Posterior cingulate gyrus (tissue), 11 donors: Measurements from ENCODE around the gene MYG1.
A peak's percentile ranks its signal among the peaks of the same experiment; 100 is the strongest.
"Not testable (repeated sequence)": the region's sequence is repeated elsewhere in the genome, so short reads cannot be mapped to it uniquely, and the experiment has no call there.

Experiments
- DNase-seq, 10 donors: peaks; one replicate each; pipeline versions ENCODE4 v3.0.0 to v3.0.0-alpha.2; 2020 to 2021; ENCODE audit warnings: mixed read lengths in 3 of 10
- intact Hi-C: fragments of 100-400 bp; cut with DNase I; formaldehyde crosslinking; loops from one replicate; pipeline ENCODE4 v1.15.1; 2023

Gene MYG1

DNA sequence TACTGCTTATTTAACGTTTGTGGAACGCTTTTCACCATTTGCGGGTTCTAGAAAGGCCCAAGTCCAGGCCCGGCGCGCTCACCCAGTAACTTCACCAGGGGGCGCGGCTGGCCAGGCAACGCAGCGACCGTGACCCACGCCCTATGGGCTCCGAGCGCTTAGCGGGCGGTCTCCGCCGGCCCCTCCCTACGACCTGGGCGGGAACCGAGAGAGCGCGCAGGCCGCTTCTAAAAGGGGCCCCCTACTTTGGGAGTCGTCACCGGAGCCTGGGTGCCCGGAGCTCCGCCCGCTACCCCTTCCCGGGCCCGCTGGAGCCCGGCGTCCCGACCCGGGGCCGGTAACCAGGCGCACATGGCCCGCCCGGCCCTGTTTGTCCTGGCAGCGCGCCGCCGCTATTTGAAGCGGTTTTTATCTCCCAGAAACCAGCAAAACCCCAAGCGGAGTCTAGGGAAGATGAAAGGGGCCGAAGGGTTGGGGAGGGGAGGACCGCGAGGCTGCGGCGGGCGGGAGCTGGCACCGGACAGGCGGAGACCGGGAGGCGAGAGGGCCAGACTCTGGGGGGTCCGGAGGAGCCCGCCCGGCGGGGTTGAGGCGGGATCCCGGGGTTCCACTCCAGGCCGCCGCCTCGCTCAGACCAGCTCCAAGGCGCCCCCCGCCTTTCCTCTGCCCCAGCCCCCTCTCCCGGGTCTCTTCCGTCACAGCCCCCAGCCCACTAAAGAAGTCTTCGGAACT, 25.4 kb downstream of the MYG1 start:
- DNase-seq = peak; percentile 84 to 99 (median 88)
- intact Hi-C loops = loop anchor here (1.0 kb wide), 1 partner anchor 20 kb away; no protein-coding TSS in a partner anchor

DNA sequence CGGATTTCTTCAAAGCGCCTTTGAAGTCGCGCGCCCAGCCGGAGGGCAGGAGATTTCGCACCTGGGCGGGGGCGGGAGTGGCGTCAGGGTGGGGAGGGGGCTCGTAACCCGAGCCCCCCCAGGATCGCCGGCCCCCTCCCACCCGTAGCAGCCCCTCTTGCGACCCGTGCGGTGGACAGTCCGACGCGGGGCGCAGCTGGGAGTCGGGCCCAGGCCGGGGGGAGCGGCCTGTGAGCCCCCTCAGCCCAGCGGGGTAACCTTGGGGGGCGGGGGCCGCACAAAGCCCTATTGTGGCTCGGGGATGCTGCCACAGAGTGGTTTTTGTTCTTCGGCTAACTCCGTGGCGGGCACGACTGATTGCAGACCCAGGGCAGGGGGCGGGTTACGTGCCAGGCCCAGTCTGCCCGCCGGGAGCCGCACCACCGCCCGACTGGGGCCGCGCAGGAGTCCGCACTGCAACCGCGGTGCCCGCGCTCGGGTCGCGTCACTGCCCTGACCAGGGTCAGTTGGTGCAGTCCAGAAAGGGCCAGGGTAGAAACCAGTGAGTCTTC, 26.1 kb downstream of the MYG1 start:
- peak; percentile 74 to 98 (median 86) for DNase-seq

DNA sequence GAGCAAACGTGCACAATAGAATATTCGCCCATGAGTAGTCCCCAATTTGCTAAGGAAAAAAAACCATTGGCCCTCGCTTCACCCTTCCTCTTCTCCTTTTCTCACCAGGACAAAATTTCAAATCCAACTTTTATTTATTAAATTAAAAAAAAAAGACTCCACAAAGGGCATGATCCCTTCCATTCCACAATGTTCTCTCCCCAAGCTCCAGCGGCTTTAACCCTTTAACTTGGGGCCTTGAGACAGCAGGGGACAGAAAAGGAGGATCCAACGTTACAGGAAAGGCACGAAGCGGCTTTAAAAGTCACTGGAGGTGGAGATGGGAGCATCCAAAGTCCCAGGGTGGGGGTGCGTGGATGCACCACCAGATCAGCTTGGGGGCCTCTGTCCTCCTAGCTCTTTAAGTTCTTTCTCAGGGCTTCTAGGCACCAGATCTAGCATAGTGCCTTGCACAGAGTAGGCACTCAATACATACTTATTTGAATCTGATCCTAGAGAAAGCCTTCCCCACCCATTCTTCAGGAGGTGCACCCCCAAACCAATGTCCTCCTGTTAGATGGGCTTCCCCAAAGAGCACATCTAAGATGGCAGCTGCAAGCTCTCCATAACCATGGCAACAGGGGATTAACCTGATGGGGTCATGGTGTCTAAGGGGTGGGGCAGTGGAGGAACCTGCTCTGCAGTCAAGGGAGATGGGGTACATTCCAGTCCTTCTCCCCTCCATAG, 27.1 kb downstream of the MYG1 start:
- intact Hi-C loops = no loop called here
- no peak for DNase-seq

More for the DNA sequence above, 26.1 kb downstream of the MYG1 start:
- intact Hi-C loops = loop anchor here (1.0 kb wide), 1 partner anchor 20 kb away; no protein-coding TSS in a partner anchor

DNA sequence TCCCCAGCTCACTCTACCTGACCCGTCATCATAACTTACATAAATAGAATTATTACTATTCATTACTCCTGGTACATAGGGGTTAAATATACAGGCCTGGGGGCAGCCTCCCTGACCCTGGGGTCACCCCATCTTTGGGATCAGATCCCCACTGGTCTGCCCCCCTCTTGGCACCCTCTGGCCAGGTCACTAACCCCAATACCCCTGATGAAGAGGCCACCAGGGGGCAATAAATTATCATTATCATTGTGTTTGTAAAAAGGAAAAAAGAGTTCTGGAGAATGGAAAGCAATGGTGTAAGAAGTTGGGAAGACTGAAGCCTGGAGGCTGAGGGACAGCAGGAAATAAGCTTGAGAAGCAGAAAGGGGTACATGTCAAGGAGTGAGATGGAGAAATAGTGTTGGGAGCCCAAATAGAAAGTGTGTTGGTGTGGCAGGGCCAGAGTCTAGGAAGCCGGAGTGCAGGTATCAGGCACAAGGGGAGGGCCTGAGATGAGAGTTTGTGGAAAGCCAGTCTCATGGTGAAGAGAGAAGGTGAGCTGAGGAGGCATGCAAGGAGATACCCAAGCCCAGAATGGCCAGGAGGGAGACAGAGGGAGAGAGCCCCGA, 28.0 kb downstream of the MYG1 start:
- intact Hi-C loops = no loop called here
- no peak for DNase-seq

DNA sequence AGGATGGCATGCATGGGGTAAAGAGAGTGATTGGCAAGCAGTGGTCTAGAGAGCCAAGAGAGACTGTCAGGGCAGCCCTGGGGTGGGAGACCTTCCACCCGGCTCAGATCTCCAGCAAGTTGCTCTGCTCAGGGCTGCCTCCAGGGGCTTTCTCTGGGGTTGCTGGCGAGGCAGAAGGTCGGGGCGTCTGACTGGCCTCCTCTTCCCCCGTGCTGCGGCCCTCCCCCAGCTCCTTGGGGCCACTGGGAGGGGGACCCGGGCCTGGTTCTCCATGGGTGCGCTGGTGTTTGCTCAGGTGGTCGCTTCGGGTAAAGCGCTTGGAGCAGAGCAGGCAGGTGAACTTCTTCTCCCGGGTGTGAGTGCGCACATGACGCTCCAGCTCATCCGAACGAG, 28.5 kb downstream of the MYG1 start:
- intact Hi-C loops = no loop called here
- DNase-seq = no peak

DNA sequence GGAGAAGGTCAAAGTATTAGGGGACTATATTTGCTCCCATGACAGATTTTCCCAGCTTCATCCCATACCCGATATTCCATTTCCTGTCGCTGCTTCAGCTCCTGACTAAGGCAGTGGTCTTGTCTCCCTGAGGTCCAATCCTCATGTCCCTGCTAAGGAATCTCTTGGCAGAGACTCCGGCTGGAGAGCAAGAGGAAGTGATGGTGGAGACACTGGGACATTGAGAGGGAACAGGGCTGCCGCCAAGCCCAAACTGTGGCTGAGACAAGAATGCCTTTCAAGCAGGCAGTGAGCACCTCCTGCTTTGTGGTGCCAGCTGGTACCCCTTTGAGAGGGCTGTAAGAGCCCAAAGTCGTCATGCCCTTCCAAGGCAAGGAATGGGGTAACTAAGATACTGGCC, 31.2 kb downstream of the MYG1 start:
- no peak for DNase-seq
- intact Hi-C loops = no loop called here

DNA sequence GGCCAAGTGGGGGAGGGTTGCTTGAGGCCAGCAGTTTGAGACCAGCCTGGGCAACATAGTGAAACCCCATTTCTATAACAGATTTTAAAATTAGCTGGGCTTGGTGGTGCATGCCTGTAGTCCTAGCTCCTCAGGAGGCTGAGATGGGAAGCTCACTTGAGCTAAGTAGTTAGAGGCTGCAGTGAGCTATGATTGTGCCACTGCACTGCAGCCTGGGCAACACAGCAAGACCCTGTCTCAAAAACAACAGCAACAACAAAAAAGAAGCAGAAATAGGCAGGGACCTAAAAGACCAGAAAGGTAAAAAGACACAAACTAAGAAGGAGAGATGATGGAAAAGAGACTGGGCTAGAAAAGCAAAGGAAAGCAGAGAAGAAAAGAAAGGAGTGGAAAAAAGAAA, 32.8 kb downstream of the MYG1 start:
- intact Hi-C loops, DNase-seq: not testable (repeated sequence)

DNA sequence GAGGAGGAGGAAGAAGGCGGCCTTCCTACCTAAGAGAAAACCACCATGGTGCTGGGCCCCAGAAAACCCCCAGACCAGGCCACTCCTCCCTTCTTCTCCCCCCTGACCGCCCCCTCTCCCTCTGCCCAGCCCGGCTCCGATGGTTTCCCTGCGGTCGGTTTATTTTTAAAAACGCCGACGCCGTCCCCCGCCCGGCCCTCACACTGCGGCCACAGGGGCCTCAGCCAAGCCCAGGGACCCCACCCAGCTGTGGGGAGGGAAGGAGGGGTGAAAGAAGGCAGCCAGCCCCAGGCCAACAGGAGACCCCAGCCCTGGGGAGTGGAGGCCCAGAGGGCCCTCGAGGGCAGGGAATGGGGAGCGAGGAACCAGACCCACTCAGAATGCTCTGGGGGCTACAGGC, 33.2 kb downstream of the MYG1 start:
- DNase-seq = no peak
- intact Hi-C loops = no loop called here

DNA sequence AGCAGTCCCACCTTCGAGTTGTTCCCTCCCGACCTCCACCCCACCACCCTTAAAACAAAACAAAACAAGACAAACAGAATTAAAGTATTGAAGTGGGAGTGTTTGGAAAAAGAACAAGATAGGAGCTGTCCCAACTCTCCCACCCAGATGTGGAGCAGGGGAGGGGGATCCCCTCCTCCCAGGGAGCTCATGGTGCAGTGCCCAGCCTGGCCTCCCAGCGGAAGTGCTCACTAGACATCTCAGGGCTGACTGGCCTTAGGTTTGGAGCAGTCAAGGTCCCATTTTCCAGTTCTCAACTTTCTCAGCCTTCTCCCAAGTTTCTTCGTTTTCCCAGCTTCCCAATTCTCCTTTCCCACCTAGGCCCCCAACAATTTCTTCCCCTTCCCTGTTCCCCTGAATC, 33.8 kb downstream of the MYG1 start:
- no peak for DNase-seq
- intact Hi-C loops = no loop called here

DNA sequence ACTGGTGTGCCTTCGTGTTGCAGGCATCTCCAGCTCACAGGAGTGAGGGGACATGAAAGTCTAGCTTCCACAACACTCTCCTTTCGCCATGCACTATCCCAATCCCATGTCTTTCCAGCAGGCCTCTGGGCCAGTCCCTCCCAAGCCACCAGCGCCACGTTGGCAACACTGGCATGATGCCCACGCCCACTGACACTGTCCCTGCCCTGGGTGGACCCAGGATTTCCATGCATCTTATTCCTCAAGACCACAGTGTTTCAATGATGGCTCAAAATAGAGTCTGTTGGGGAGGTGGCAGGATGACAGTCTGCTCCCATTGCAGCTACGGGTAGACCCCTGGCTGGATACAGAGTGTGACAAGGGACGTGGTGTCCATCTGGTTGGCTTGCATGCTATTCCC, 34.4 kb downstream of the MYG1 start:
- intact Hi-C loops = no loop called here
- no peak for DNase-seq

DNA sequence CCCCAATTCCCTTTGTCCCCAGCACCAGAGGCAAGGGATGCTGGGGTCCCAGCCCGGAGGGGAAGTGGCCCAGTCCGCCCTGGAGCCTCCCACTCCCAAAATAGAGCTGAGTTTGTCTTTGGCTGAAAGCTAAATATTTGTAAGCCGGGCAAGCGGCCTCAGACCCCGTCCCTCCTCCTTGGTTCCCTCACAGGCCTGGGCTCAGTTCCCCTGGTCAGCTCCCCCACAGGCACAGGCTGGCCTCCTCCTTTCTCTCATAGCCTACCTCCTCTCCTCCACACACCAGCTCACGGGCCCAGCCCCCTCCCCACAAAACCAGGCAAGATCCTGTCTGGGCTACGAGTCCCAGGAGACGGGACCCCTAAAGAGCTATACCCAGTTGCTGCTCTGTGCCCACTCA, 35.3 kb downstream of the MYG1 start:
- intact Hi-C loops = no loop called here
- no peak for DNase-seq

DNA sequence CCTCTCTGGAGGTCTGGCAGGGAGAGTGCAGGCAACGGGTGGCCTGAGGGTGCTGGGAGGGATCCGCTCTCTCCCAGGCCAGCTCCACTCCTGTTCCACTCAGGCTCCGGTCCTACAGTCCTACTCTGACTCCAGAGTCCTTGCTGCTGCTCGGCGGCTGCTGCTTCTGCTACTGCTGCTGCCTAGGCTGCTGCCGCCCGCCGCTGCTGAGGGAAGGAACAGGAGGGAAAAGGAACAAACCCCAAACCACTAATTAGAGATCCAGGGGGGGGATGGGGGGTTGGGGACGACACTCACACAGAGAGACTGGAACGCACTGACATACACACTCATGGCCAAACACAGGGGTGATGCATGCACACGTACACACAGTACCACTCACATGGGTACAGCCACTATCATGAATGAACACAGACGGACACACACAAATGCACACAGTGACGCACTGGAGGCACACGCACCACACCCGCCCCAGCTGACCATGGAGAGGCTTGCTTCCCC, 36.7 kb downstream of the MYG1 start, which contains the start of gene SP7:
Gene SP7, minus strand, starts transcription at position 174 of the 501 bp plus-strand sequence. CDS start 708 bp downstream, outside the sequence.
- intact Hi-C loops = no loop called here
- DNase-seq = no peak

DNA sequence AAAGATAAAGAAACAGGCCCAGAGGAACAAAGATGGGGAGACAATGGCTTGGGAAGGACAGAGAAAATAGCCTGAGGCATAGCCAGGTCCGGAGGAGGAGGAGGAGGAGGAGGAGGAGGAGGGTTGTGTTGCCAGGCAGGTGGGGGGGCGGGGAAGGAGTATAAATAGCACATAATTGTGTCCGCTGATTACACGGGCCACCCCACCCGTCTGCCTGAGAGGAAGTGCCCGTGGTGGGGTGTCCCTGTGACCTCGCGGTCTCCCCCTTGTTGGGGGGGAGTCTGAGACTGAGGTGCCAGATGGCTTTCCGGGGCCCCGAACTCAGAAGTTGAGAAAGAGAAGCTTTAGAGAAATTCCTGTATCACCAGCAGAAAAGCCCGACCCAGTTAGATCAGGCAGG, 38.5 kb downstream of the MYG1 start:
- intact Hi-C loops = no loop called here
- DNase-seq = no peak

DNA sequence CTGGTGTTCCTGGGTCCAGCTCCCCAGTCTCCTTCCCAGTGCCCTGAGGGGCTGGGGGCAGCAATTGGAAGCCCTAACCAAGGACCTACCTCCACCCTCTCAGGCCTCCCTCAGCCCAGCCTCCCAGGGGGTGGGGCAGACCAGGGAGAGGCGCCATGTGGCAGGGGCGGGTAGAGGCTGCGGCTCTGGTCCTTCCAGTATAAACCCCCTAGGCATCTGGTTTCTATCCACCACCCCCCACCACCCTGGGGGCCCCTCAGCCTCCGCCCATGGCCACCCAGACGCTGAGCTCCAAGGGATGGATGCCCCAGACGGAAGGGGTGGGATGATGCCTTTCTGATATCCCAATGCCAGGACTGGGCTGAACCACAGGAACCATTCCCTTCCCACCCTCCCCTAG, 39.4 kb downstream of the MYG1 start:
- no peak for DNase-seq
- intact Hi-C loops = no loop called here

DNA sequence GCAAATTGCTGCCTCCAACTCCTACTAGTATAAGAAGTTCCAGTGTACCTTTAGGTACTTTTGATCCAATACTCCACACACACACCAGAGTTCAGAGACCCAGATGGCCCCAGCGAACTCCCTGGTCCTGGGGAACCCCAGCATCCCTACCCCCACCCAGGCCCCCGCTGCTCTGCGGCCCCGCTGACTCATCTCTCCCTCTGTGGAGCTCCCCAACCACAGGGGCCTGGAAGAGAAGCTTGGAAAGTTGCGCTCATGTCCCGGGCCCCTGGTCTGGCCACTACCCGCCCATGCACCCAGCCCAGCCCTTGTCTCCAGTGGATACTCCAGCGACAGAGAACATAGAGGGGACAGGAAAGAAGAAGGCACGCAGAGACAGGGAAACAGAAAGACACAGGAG, 40.9 kb downstream of the MYG1 start:
- intact Hi-C loops = no loop called here
- no peak for DNase-seq

DNA sequence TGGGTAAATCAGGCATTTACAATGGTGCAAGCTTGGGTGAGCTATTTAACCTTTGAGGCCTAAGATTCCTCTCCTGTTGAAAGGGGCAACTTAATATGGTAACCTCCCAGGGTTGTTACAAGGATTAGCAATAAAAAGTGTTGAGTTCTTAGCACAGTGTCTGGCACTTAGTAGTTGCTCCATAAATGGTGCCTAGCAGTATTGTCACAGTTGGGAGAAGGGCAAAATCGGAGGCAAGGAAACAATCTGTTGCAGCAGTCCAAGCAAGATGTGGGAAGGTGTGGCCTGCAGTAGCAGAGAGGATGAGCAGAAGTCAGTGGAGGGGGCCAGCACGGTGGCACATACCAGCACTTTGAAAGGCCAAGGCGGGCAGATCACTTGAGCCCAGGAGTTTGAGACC, 44.0 kb downstream of the MYG1 start:
- intact Hi-C loops = no loop called here

DNA sequence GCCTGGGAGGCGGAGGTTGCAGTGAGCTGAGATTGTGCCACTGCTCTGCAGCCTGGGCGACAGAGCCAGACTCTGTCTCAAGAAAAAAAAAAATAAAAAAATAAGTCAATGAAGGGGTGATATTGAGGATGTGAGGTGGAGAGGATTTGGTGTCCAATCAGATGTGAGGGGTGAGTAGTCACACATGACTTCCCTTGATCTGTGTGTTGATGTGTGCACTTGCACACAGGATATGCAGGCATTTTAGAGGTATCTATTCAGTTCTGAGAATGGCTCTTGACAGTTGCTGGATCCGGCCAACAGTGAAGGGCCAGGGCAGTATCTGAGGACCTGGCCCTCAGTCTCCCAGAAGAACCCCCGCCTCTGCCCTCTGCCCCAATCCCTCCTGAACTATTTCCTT, 44.5 kb downstream of the MYG1 start:
- intact Hi-C loops = loop anchor here (2.0 kb wide), 1 partner anchor 131 kb away; no protein-coding TSS in a partner anchor
- DNase-seq = no peak

More for the DNA sequence above, 44.0 kb downstream of the MYG1 start:
- DNase-seq = no peak

DNA sequence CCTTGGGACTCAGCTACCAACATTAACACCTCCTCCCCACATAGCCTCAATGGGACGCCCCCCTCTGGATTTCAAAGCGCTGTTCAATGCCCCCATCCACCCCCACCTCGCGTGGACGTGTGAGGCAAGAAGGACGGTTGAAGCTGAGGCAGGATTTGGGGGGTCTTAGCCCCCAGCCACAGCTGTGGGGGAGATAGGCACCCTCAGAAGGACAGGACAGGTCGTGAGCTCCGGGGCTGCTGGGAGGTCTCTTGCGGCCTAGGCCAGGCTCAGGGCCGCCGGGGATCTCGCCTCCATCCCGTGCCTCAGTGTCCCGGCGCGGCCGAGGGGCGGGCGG, 45.0 kb downstream of the MYG1 start:
- intact Hi-C loops = loop anchor here (2.0 kb wide), 1 partner anchor 132 kb away; no protein-coding TSS in a partner anchor
- DNase-seq = no peak

DNA sequence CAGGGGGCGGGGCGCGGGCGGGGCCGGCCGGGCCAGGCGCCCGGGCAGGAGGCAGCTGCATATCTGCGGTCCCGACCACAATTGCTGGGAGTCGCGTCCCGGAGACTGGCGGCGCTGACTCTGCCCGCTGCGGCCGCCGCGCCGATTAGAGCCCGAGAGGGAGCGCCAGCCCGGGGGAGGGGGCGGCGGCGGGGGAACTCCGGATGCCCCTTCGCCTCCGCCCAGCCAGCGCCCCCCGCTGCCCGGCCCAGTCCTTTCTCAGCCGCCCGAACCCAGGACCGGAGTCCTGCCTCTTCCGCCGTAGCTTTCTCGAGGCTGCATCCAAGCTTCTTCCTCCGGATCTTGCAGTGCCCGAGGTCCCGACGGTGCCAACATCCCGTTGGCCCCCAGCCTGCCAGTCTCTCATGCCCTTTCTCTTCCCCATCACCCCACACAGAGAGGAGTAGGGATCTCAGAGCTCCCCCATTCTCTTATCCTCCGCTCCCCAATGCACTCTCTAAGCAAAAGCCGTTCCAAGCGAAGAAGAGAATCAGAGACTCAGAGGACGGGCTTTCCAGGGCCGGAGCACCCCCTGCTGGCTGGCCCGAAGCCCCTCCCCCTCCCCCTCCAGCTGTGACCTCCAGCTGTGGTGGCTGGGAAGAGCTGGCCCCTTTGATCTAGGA, 45.5 kb downstream of the MYG1 start:
- intact Hi-C loops = loop anchor here (1.0 to 2.0 kb wide), 2 partner anchors 20 to 132 kb away; no protein-coding TSS in a partner anchor
- DNase-seq = peak; percentile 65 to 96 (median 78)

DNA sequence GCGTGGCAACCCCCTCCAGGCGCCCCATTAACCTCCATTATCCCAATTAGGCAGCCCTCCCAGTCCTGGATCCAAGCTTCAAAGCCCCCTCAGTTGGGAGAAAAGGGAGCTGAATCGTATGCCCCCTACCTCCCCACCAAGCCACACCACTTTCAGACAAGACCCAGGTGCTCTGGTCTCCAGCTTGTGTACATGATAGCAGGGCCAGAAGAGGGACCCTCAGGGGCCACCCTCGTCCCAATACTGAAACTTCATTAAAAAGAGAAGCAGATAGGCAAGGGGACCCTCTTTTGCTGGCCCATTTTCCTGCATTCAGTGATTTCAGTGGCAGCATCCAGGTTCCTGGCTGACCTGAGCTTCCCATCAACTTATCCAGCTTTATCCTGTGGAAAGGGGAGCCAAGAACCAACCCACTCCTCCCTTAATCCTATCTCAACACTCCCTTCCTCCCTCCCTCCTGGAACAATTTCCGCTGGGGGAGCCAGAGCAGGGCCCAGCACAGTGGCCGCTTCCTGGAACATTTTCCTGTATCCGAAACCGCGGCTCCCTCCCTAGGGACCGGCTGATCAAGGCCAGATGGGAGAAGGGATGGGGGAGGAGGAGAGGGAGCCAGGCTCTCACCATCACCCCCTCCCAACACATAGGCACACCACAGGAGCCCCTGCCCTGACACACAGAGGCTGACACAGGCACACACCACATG, 46.1 kb downstream of the MYG1 start:
- no peak for DNase-seq
- intact Hi-C loops = loop anchor here (1.0 to 2.0 kb wide), 2 partner anchors 20 to 133 kb away; no protein-coding TSS in a partner anchor
